HG03175 (cell line): ENCODE measurements around the gene MARCKS.

ENCODE experiments used
- ATAC-seq: cut with Tn5 transposase; IDR thresholded peaks from one replicate; pipeline ENCODE4 v1.9.1; 2021; ENCODE audit warnings: mild to moderate bottlenecking, moderate library complexity; ENCODE audit not compliant: unreplicated experiment

Gene MARCKS

GRCh38 chr6:113848811-113849210 is 8.3 kb upstream of the MARCKS start:
- ATAC-seq: no peak

GRCh38 chr6:113853252-113853651 is 3.9 kb upstream of the MARCKS start:
- no peak for ATAC-seq

GRCh38 chr6:113854531-113855499 is 2.3 kb upstream of the MARCKS start:
- ATAC-seq: no peak

- ATAC-seq: no peak
These were observed 1.4 kb upstream of the MARCKS start for GRCh38 chr6:113855500-113856374.

- no peak for ATAC-seq
These were observed 845 bp upstream of the MARCKS start for GRCh38 chr6:113856375-113856624.

GRCh38 chr6:113857556-113858479 is 673 bp downstream of the MARCKS start:
- ATAC-seq: no peak

- ATAC-seq: peak; percentile 80
These were observed 1.6 kb downstream of the MARCKS start for GRCh38 chr6:113858480-113859348.

- ATAC-seq: no peak
These were observed 2.4 kb downstream of the MARCKS start for GRCh38 chr6:113859349-113860180.

- ATAC-seq: no peak
These were observed 3.2 kb downstream of the MARCKS start for GRCh38 chr6:113860181-113860955.

- ATAC-seq: no peak
These were observed 5.0 kb downstream of the MARCKS start for GRCh38 chr6:113862112-113862511.

- no peak for ATAC-seq
These were observed 13.8 kb downstream of the MARCKS start for GRCh38 chr6:113870917-113871316.

- ATAC-seq: no peak
These were observed 14.8 kb downstream of the MARCKS start for GRCh38 chr6:113871975-113872374.

GRCh38 chr6:113873043-113873667 is 16.0 kb downstream of the MARCKS start:
- ATAC-seq: peak; percentile 98

GRCh38 chr6:113875470-113875869 is 18.3 kb downstream of the MARCKS start:
- no peak for ATAC-seq

GRCh38 chr6:113876695-113877094 is 19.6 kb downstream of the MARCKS start:
- ATAC-seq: no peak

GRCh38 chr6:113879186-113880096 is 22.3 kb downstream of the MARCKS start:
- ATAC-seq: peak; percentile 100

- ATAC-seq: no peak
These were observed 24.4 kb downstream of the MARCKS start for GRCh38 chr6:113881478-113881980.
